Endometrial microvascular endothelial cells (primary cell): ENCODE measurements around the gene FAM174B. TPM values are rescaled to one million over a fixed set of nuclear protein-coding genes. Genes with fewer than 3 reads are reported as not detected.

Experiments used
- in situ Hi-C: cut with HindIII; loops from 2 replicates; pipeline ENCODE4 v1.10.0; 2017; ENCODE audit warnings: low sequenced_read_pairs, low pct_unique_long_range_greater_than_20kb; ENCODE audit errors: inconsistent ontology term
- total RNA-seq: library from RNA; depleted of rRNA; stranded (reverse); fragments of >200 nt; gene quantifications from one replicate; pipeline ENCODE4 v1.2.3, GENCODE V29; 2015; ENCODE audit errors: inconsistent ontology term

Gene FAM174B
- total RNA-seq, 1 donor from 2014 or later, result 0.65 TPM

DNA sequence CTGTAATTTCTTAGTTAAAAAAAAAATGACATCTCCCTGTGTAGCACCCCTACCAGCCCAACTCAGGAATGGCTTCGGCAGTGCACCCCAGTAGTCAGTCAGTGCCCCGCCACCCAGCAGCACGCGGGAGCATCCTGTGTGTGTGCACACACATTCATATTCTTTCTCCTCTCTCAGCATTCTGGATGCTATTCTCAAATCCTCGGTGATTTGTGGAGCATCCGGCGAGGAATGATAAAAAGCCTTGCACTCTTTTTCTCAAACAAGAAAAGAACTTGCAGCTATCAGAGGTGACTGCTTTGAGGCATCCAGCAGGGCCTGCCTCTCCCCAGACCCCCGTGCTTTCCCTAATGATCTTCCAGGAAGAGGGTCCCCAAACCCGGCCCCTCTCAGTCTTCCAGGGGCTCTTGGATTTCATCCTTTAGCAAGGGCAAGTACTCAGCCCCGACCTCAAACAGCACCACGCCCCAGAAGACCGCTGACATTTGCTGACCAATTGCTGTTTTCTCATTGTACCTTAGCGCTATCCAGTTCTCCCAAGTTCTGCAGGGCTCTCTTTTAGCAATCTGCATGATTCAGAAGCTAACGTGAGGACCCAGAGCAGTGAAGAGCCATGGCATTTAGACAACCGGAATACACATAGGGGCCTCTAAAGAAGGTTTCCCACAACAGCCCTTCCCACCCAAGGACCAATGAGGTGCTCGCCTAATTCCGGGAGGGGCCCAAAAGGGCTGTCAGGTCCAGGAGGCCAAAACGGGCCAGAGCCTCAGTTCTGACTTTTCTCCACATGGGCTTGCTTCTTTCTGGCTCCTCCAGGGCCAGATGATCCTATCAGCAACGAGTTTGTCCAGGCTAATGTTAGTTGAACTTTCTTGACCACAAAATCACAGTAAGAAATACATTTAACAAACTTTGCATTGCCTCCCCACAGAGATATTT lies 72.2 kb downstream of the FAM174B start:
- in situ Hi-C loops, result no loop called here

DNA sequence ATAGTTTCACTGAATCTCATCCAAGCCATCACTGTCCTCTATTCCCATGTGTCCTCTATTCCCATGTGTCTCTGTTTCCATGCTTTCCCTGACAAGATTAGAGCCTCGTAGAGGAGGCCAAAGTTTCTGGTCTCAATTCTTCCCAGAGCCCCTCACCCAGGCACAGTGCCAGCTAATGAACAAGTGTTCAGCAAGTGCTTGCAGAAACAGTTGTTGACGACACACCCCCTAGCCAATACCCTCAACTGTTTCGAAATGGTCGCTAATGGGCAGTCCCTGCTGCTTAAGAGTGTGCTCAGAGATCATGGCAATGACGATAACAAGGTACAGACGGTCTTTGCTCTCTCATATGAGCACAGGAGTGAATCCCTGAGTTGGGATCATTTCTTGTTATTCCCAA lies 73.4 kb downstream of the FAM174B start:
- in situ Hi-C loops, result no loop called here

DNA sequence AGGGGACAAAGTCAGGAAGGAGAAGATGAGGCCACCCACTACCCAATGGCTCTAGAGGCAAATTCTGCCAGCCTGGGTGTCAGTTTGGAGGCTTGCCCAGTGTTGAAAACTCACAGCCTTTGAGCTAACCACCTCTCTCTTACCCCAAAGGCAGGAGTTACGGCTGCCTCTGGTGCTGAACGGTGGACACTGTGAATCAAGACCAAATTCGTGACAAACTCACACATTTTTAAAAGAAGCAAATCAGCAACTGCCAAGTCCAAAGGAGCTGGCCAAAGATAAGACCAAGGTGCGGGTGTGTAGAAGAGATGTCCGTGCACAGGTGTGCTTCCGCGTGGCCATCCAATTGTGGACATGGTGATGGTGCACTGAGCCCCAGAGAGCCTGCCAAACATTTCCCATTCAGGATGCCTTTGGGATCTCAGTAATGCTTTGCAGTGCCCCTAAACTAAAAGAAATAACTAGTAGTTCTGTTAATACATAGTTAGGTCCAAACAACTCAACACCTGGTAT lies 74.6 kb downstream of the FAM174B start:
- in situ Hi-C loops, result no loop called here

DNA sequence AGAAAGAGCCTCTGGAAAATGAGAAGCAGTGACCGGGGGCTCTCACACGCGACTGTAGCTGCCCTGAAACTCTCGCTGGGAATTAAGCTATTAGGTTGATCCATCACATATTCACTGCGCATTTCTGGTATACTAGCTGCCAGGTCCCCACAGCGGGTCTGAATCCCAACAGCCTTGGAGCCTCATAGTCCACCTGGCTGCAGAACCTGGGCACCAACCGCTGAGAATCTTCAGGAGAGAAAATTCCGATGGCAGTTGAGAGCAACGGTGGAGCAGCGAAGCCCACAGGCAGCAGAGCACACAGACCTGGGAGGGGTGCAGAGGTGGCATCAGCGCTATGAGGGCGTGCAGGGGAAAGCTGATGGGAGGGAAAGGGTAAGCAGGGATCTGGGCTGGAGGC lies 75.1 kb downstream of the FAM174B start:
- in situ Hi-C loops, result no loop called here

DNA sequence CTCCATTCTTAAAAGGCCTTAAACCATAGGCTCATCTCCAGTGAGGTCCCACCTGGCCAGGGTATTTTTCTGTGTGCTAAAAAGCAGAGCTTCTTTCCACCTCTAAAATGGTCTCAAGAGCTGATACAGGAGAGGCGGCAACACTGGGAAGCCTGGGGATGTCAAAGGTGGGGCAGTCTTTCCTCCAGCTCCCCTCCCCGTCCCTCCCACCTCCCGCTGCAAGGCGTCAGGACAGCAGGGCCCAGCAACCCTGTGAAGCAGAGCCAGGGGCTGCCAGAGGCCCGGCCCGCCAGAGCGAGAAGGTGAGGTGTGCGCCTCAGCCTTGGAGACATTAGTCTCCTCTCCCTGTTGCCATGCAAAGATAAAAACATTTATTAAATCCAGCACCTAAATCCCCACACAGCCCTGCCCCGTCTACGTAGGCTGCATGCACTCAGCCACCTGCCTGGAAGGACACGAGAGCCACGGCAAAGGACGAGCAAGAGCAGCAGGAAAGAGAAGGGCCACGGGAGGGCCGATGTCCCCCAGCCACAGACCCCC lies 75.6 kb downstream of the FAM174B start:
- in situ Hi-C loops, result no loop called here

DNA sequence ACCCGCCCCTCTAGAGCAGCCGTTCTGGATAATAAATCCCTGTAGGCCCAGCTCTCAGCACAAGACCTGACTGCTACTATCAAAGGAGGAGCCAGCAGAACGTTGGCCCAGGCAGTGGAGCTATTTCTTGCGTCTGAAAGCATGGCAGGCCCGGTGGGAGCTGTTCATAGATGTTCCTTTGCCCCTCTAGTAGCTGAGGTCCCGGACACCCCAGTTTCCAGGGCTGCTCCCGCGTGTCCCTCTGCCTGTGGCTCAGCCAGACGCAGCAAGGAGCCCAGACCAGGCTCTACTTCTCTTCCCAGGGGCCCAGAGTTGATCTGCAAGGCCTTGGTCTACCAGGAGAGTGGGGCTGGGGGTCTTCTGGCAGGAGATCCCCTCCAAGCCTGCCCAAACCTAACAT lies 76.1 kb downstream of the FAM174B start:
- in situ Hi-C loops, result no loop called here

DNA sequence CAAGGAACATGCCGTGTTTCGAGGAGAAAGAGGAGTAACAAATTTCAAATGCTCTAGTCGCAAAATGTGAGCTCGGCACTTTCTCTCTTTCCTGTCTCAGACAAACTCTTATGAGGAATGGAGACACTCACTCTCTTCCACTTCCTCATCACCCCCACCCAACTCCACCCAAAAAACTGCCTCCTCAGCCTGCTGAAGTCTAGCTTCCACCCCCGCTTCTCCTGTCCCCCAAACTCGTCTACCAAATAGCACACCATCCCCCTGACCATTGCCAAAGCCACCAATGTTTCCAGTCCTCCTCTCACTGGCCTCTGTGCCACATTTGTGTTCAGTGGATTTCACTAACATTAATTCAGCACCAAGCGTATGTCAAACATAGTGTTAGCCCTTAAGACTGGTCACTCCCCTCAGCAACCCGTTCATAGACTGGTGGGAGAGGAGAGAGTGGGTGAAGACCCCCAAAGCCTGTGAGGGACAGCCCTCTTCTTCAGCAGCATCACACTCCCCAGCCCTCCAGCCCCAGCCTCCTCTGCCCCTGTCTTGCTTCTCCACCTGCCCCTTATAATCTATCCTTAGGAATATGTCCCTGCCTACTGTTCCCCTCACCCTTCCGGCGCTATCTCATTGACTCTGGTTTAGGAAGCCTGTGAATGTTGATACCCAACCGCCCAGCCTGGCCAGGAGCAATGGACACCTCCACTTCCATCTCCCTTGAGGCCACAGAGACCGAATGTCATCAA lies 77.3 kb downstream of the FAM174B start:
- in situ Hi-C loops, result no loop called here

DNA sequence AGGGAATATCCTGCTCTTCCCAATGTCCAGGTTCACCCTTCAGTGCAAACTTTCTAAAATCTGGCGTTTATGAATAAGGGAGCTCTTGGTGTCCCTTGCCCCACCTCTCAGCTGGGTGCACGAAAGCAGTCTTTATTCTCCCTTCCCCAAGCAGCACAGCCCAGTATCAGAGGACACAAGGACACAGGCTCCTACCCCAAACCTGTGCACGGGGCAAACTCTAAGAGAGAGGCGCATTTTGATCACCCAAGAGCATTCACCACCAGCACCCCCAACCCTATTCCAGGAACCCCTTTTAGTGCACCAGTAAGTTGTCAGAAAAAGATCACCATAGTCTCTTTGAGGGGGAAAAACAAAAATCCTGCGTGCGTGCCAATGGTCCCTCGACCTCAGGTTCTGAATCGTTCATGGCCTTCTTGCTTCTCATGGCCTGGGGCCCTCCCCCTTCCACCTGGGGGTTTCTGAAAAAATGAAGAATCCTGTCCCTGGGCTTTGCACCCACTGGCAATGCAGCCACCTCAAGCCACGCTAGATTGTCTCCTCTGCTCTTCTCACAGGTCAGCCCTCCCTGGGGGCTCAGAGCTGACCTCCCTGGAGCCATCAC lies 78.9 kb downstream of the FAM174B start:
- in situ Hi-C loops, result no loop called here

DNA sequence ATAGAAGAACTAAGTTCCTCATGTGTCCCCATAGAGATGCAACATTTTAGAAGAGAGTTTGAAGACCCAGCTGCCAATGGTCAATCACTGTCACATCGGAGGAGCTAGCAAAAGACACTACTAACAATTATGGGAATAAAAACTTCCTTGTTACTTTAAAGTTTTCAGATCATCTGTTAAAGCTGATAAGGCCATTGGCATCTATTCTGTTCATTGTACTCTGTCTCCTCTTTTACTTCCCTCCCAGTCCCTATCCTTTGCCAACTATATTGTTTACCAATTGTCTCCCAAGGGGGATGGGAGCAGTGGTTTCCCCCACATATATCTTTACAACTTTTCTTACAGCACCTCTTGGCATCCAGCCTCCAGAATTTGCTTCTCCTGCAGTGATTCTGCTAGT lies 81.0 kb downstream of the FAM174B start:
- in situ Hi-C loops, result no loop called here

DNA sequence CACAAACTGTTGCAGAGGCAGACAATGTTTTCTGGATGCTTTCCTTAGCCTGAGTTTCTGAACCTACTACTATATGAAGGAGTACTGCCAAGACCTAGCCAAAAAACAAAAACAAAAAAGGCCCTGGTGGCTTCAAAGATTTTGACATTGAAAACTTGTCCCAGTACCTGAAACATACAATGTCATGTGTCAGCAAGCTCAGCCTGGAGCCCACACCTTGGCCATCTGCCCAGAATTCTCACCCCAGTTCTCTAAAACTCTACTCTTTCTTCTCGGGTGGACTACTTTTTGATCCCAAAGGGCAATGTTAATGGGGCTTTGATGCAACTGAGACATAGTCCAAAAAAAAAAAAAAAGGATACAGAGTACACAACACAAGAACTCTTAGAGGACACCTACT lies 81.4 kb downstream of the FAM174B start:
- in situ Hi-C loops, result no loop called here

DNA sequence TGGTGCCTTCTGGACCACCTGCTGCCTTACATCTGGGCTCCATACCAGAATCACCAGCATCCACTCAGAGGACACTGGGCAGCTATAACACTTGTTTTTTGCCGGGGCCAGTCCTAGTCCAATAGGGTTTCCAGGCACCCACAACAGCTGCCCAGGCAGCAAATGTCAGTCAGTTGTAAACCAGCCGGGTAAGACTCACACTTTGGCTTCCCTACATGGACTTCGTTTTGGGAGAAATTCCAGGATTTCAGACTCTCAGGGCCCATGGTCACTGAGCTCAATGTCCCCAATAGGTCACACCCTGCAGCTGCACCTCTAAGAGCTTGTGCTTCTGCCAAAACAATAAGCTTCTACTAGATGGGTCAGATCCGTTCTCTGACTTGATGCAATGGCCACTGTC lies 83.8 kb downstream of the FAM174B start:
- in situ Hi-C loops, result no loop called here

DNA sequence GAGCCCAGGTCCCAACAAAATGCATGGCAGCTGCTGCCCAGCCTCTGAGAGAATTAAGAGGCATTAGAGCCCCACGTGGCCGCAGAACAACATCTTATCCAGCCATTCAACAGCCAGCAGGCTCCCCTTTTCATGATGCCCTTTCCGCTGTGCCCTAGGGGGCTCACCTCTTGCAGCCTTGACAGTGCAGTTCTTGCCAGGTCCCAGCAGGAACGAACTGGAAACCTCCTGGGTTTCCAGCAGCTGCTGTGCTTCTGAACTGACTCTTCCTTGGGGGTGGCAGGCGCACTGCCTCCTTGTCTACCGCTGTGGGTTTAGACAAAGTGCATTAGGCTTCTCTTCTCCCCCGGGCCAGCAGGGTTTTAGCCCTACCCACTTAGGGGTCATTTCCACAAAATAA lies 85.2 kb downstream of the FAM174B start:
- in situ Hi-C loops, result no loop called here

DNA sequence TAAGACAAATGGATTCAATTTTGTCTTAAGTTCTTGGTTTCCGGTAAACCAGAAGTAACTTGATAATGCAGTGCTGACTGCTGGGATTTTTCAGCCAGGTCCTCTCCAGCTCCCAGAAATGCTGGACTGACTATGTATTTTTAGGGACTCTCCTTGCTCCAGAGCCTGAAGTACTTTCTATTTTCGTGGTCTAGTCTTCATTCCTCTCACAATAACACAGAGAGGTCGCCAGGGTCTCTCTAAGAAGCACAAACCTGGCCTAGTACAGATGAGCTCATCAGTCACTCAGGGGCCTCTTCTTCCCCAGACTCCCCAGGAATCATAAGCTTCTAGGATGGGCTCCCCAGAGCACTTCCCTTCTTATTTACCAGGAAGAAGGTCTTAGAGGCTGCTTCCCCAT lies 85.8 kb downstream of the FAM174B start:
- in situ Hi-C loops, result no loop called here

Other genes starting within 250 kb of the FAM174B start
- 39.8 TPM for gene CHD2, start 244.5 kb upstream of the FAM174B start, total RNA-seq